K562 (cell line): ENCODE measurements around the gene CACYBP. TPM values are rescaled to one million over a fixed set of nuclear protein-coding genes. Genes with fewer than 3 reads are reported as not detected.

Source experiments
- ATAC-seq: fragments of 200-7000 bp; cut with Tn5 transposase; 3 replicates; pipeline ENCODE4 v1.9.1; 2020; ENCODE audit warnings: moderate library complexity
- BruUV-seq: library from RNA; stranded (reverse); fragments of 400-500 nt; replicated peaks from 2 replicates; lab custom pipeline; 2021; lab: Mats Ljungman, UMichigan
- CTCF ChIA-PET: fragments of 300-600 bp; formaldehyde crosslinking; extraction: SDS; loops from one replicate; lab custom pipeline; 2021; ENCODE audit warnings: low intra/inter-chr PET ratio; lab: Yijun Ruan, JAX
- POLR2A ChIA-PET: fragments of 300-600, 350-650 bp; sonication (Branson Sonifier 250); formaldehyde crosslinking; extraction: SDS; loops from one replicate; lab custom pipeline; 2021; ENCODE audit warnings: antibody characterized with exemption, inconsistent platforms; lab: Yijun Ruan, JAX
- DNase-seq, 4 experiments: peaks; one replicate each; pipeline versions ENCODE4 v3.0.0 to v3.0.0-alpha.2; 2011 to 2018; ENCODE audit warnings: low spot score in 3 of 4, mixed read lengths in 3 of 4; ENCODE audit errors: extremely low read depth in 1 of 4
- FAIRE-seq: peaks from 2 replicates; lab custom pipeline; 2011; peaks lifted over from hg19 to GRCh38; lab: Jason Lieb, UNC
- H2AFZ ChIP-seq: 2 replicates; pipeline ENCODE4 v1.6.0; 2011; ENCODE audit warnings: low read depth, low read length, control low read depth, inconsistent platforms
- H3K27ac ChIP-seq: fragments of 200-600 bp; 3 replicates; pipeline ENCODE4 v1.8.0; 2011; ENCODE audit warnings: low read depth, mild to moderate bottlenecking, control low read depth, inconsistent platforms, low read length, moderate library complexity, mixed read lengths; ENCODE audit errors: extremely low read depth
- H3K27me3 ChIP-seq, 2 experiments: fragments of 300-600 bp in 1 of 2; 2 replicates in 1 of 2; 3 replicates in 1 of 2; pipeline versions ENCODE4 v1.6.0 to v1.8.0; 2011; ENCODE audit warnings: inconsistent platforms in 2 of 2, low read length in 2 of 2, mild to moderate bottlenecking in 1 of 2, mixed read lengths in 1 of 2, moderate library complexity in 1 of 2; ENCODE audit not compliant: control insufficient read depth in 2 of 2, insufficient read depth in 2 of 2
- H3K36me3 ChIP-seq: fragments of 300-600 bp; 3 replicates; pipeline ENCODE4 v1.8.0; 2011; ENCODE audit warnings: mild to moderate bottlenecking, low read length, inconsistent platforms; ENCODE audit not compliant: control insufficient read depth, insufficient read depth
- H3K4me1 ChIP-seq, 2 experiments: fragments of 200-600 bp in 1 of 2; replicated peaks in 1 of 2; 2 replicates in 1 of 2; 3 replicates in 1 of 2; pipeline versions ENCODE4 v1.5.1 to v1.8.0; 2011; ENCODE audit warnings: inconsistent platforms in 2 of 2, low read length in 2 of 2, mild to moderate bottlenecking in 1 of 2, mixed read lengths in 1 of 2, moderate library complexity in 1 of 2; ENCODE audit not compliant: control insufficient read depth in 2 of 2, insufficient read depth in 2 of 2
- H3K4me2 ChIP-seq: 2 replicates; pipeline ENCODE4 v1.6.1; 2011; ENCODE audit warnings: low read length, control low read depth, inconsistent platforms, mixed read lengths; ENCODE audit not compliant: insufficient read depth
- H3K4me3 ChIP-seq: fragments of 200-600 bp; sonication (generic), shearing (Covaris generic); 2 replicates; pipeline ENCODE4 v1.5.1; 2016; ENCODE audit warnings: control low read depth, inconsistent platforms
- H3K79me2 ChIP-seq: fragments of 200-600 bp; 3 replicates; pipeline ENCODE4 v1.8.0; 2011; ENCODE audit warnings: low read length, inconsistent platforms; ENCODE audit not compliant: control insufficient read depth, insufficient read depth
- H3K9ac ChIP-seq, 2 experiments: 2 replicates each; pipeline versions ENCODE4 v1.6.0 to v1.6.1; 2011; ENCODE audit warnings: low read depth in 2 of 2, low read length in 2 of 2, control low read depth in 1 of 2, inconsistent platforms in 1 of 2, mild to moderate bottlenecking in 1 of 2, mixed read lengths in 1 of 2; ENCODE audit not compliant: insufficient read depth in 1 of 2
- H3K9me1 ChIP-seq: one replicate; pipeline ENCODE4 v1.6.0; 2011; ENCODE audit warnings: inconsistent platforms, mild to moderate bottlenecking, low read length, moderate library complexity; ENCODE audit not compliant: control insufficient read depth, insufficient read depth
- H3K9me3 ChIP-seq: replicated peaks from 2 replicates; pipeline ENCODE4 v1.5.1; 2011; ENCODE audit warnings: low read depth, low read length, inconsistent platforms; ENCODE audit not compliant: control insufficient read depth, insufficient read depth
- H4K20me1 ChIP-seq: replicated peaks from 2 replicates; pipeline ENCODE4 v1.6.1; 2011; ENCODE audit warnings: low read length, inconsistent platforms, mixed read lengths; ENCODE audit not compliant: control insufficient read depth, insufficient read depth
- ZNF121 ChIP-seq: sonication (generic); formaldehyde crosslinking; conservative IDR thresholded peaks from 2 replicates; pipeline ENCODE4 v1.8.0; 2022; ENCODE audit warnings: missing genetic modification reagents
- ZNF184 ChIP-seq: sonication (generic); formaldehyde crosslinking; IDR thresholded peaks from 2 replicates; pipeline ENCODE4 v1.5.0; 2020; ENCODE audit warnings: missing genetic modification reagents
- WGBS: fragments of 100-300 bp; shearing (Covaris generic); methylation state at CpG from one replicate; pipeline ENCODE4 v1.1.6; 2016; ENCODE audit warnings: low coverage, mixed read lengths; ENCODE audit not compliant: insufficient coverage; ENCODE audit errors: missing lambda C conversion rate; 5-methylcytosine and 5-hydroxymethylcytosine counted together
- in situ Hi-C: fragments of 300-500 bp; cut with MboI; formaldehyde crosslinking; loops from 4 replicates; pipeline ENCODE4 v1.15.0; 2018; ENCODE audit warnings: inconsistent platforms, mixed read lengths
- intact Hi-C: fragments of 100-400 bp; cut with micrococcal nuclease; formaldehyde crosslinking; loops from 2 replicates; pipeline ENCODE4 v1.14.2; 2022
- polyA plus RNA-seq, 8 experiments: library from polyadenylated mRNA; depleted of rRNA in 4 of 8; stranded (reverse) in 5 of 8; unstranded in 3 of 8; fragments of >200 nt; fragmentation: Nextera tagmentation in 2 of 8; fragmentation: Illumina TruSeq in 1 of 8; extraction: Ambion mirVana in 2 of 8; extraction: Trizol in 1 of 8; gene quantifications; 2 replicates each; pipeline versions ENCODE4 v1.2.1 to v1.2.3, GENCODE V29; 2011 to 2014; ENCODE audit warnings: inconsistent platforms in 1 of 8, missing spikeins in 1 of 8
- total RNA-seq, 7 experiments: library from RNA; depleted of rRNA in 6 of 7; stranded (reverse); fragments of >200 nt in 6 of 7; fragmentation: Illumina TruSeq in 2 of 7; extraction: Trizol in 2 of 7; gene quantifications; 2 replicates each; pipeline versions ENCODE4 v1.2.1 to v1.2.3, GENCODE V29; 2011 to 2021; ENCODE audit warnings: low replicate concordance in 1 of 7
- TF ChIP-seq, protein P1 (sequence below), 2 experiments: IDR thresholded peaks; 2 replicates each; pipeline ENCODE4 v1.6.1; 2011; ENCODE audit warnings: borderline replicate concordance in 1 of 2, control low read depth in 1 of 2, low read depth in 1 of 2, low read length in 1 of 2, mild to moderate bottlenecking in 1 of 2, mixed read lengths in 1 of 2, moderate library complexity in 1 of 2; ENCODE audit not compliant: insufficient read depth in 1 of 2, insufficient read length in 1 of 2, poor library complexity in 1 of 2, severe bottlenecking in 1 of 2; ENCODE audit errors: extremely low read depth in 1 of 2
- TF ChIP-seq, protein P2 (sequence below), 2 experiments: fragments of 450-650 bp; formaldehyde crosslinking in 1 of 2; IDR thresholded peaks; 2 replicates each; pipeline versions ENCODE4 v1.4.0 to v1.6.1; 2014 to 2020; ENCODE audit warnings: mild to moderate bottlenecking in 2 of 2, borderline replicate concordance in 1 of 2, low read depth in 1 of 2
- TF ChIP-seq, protein P3 (sequence below): fragments of 450-650 bp; IDR thresholded peaks from 2 replicates; pipeline ENCODE4 v1.6.1; 2017; ENCODE audit warnings: antibody characterized with exemption, mild to moderate bottlenecking

CACYBP gene
- total and polyA plus RNA-seq, 9 of the 15 experiments (the other 6 are each of a cell fraction or from before 2014, with no cell fraction given), result 147 to 1,576 (median 488) TPM

DNA sequence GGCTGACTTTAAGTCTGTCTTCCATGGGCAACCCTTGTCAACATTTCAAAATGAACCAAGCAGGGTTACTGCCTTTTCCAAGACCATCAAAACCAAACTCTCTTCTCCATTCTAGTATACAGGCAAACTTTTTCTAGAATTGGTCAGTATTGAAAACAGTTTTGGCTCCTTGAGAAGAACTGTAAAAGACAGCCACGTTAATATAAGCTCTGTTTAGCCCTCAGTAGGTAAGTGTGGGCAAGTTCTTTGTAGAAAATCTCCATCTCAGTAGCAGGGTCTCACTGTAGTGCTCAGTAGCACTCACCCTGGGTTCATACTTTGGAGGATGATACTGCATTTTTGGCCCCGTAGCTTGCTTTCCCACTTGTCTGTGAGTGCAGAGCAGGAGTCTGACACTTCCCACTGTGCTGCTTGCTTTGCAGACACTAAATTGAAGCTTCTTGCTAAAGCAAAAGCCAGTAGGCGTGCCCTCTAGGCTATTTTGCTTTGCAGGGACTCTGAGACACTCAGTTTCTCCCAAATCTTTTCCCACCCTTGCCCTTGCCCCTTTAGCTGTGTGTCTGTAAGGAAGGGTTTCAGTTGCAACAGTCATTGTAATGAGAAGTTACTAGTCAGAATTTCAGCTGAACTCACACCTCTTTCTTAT lies 34.3 kb upstream of the CACYBP start:
- Histone ChIP-seq H3K27ac (peak overlapping the region; percentile 88), H3K9ac (peak overlapping the region; percentile 16 to 64; a peak in 3 of 4 replicates), H3K4me1 (peaks cover 3 to 52% of the 10 kb centered on the region in 2 experiments; a peak in 4 of 5 replicates), H3K9me1 (no peaks in the 10 kb centered on the region), H3K79me2 (peaks cover 4% of the 10 kb centered on the region; the same call in 1 of the 3 replicates), H3K9me3 (no peaks in the 10 kb centered on the region), H3K36me3 (peaks cover 10% of the 10 kb centered on the region; the same call in 2 of the 3 replicates), H4K20me1 (no peaks in the 10 kb centered on the region), H2AFZ (peak overlapping the region; percentile 78), H3K4me3 (peak overlapping the region; percentile 9; the same call in 1 of the 2 replicates), H3K4me2 (peak overlapping the region; percentile 75), H3K27me3 (no peaks in the 10 kb centered on the region)
- ChIA-PET CTCF (no interaction called here), POLR2A (interaction anchor here (0.6 to 1.4 kb wide), 7 partner anchors 10 to 88 kb away, joined by 3 to 5 read pairs (median 4); partner anchors contain the start of genes CACYBP and MRPS14)
- in situ Hi-C loops (no loop called here), intact Hi-C loops (loop anchor here (2.0 kb wide), 1 partner anchor 33 kb away; the partner anchor contains the start of gene CACYBP)
- ATAC-seq (peak; percentile 84), FAIRE-seq (peak; percentile 78), DNase-seq (peak in 2 of 4 experiments; percentile 61 to 75)
- WGBS, result 17% methylated on average over 3 of the region's 3 CpGs
- BruUV-seq, result no TSS peak
- TF ChIP-seq, protein P1, sequence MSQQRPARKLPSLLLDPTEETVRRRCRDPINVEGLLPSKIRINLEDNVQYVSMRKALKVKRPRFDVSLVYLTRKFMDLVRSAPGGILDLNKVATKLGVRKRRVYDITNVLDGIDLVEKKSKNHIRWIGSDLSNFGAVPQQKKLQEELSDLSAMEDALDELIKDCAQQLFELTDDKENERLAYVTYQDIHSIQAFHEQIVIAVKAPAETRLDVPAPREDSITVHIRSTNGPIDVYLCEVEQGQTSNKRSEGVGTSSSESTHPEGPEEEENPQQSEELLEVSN (IDR thresholded peaks at IDR 0.05; ENCODE audit: borderline replicate concordance in 1 of 2, extremely low read depth in 1 of 2, insufficient read depth in 1 of 2, insufficient read length in 1 of 2, low read depth in 1 of 2, low read length in 1 of 2, poor library complexity in 1 of 2, severe bottlenecking in 1 of 2), result peak in 1 of 2 experiments; percentile 47
- TF ChIP-seq ZNF121 (CRISPR knock-in tag), result peak; percentile 27; the same call in 1 of the 2 replicates
- TF ChIP-seq, protein P2, sequence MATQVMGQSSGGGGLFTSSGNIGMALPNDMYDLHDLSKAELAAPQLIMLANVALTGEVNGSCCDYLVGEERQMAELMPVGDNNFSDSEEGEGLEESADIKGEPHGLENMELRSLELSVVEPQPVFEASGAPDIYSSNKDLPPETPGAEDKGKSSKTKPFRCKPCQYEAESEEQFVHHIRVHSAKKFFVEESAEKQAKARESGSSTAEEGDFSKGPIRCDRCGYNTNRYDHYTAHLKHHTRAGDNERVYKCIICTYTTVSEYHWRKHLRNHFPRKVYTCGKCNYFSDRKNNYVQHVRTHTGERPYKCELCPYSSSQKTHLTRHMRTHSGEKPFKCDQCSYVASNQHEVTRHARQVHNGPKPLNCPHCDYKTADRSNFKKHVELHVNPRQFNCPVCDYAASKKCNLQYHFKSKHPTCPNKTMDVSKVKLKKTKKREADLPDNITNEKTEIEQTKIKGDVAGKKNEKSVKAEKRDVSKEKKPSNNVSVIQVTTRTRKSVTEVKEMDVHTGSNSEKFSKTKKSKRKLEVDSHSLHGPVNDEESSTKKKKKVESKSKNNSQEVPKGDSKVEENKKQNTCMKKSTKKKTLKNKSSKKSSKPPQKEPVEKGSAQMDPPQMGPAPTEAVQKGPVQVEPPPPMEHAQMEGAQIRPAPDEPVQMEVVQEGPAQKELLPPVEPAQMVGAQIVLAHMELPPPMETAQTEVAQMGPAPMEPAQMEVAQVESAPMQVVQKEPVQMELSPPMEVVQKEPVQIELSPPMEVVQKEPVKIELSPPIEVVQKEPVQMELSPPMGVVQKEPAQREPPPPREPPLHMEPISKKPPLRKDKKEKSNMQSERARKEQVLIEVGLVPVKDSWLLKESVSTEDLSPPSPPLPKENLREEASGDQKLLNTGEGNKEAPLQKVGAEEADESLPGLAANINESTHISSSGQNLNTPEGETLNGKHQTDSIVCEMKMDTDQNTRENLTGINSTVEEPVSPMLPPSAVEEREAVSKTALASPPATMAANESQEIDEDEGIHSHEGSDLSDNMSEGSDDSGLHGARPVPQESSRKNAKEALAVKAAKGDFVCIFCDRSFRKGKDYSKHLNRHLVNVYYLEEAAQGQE (IDR thresholded peaks at IDR 0.05; ENCODE audit: borderline replicate concordance), result no peak
- TF ChIP-seq, protein P2 (CRISPR knock-in tag; IDR thresholded peaks at IDR 0.05; ENCODE audit: low read depth), result no peak
- TF ChIP-seq, protein P3, sequence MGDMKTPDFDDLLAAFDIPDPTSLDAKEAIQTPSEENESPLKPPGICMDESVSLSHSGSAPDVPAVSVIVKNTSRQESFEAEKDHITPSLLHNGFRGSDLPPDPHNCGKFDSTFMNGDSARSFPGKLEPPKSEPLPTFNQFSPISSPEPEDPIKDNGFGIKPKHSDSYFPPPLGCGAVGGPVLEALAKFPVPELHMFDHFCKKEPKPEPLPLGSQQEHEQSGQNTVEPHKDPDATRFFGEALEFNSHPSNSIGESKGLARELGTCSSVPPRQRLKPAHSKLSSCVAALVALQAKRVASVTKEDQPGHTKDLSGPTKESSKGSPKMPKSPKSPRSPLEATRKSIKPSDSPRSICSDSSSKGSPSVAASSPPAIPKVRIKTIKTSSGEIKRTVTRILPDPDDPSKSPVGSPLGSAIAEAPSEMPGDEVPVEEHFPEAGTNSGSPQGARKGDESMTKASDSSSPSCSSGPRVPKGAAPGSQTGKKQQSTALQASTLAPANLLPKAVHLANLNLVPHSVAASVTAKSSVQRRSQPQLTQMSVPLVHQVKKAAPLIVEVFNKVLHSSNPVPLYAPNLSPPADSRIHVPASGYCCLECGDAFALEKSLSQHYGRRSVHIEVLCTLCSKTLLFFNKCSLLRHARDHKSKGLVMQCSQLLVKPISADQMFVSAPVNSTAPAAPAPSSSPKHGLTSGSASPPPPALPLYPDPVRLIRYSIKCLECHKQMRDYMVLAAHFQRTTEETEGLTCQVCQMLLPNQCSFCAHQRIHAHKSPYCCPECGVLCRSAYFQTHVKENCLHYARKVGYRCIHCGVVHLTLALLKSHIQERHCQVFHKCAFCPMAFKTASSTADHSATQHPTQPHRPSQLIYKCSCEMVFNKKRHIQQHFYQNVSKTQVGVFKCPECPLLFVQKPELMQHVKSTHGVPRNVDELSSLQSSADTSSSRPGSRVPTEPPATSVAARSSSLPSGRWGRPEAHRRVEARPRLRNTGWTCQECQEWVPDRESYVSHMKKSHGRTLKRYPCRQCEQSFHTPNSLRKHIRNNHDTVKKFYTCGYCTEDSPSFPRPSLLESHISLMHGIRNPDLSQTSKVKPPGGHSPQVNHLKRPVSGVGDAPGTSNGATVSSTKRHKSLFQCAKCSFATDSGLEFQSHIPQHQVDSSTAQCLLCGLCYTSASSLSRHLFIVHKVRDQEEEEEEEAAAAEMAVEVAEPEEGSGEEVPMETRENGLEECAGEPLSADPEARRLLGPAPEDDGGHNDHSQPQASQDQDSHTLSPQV, result peak; percentile 24; the same call in 1 of the 2 replicates
- TF ChIP-seq ZNF184 (CRISPR knock-in tag), result no peak
